ENCODE data around the gene CTDP1. TPM values are rescaled to one million over a fixed set of nuclear protein-coding genes. Genes with fewer than 3 reads are reported as not detected.

Gene CTDP1
- polyA plus RNA-seq, 1 donor (not counting 4 experiments of a cell fraction or from before 2014, with no cell fraction given) = 9.2 TPM

GRCh38 chr18:79658366-79658765 is 21.2 kb upstream of the CTDP1 start:
- FAIRE-seq = no peak
- dilution Hi-C loops (cut with MboI; ENCODE audit: extremely low pct_ligation_motif_present, low sequenced_read_pairs) = no loop called here
- H3K27me3 ChIP-seq (ENCODE audit: control insufficient read depth, extremely low read depth, insufficient read depth, low read length) = no peaks in the 10 kb centered on the region

GRCh38 chr18:79659733-79660132 is 19.9 kb upstream of the CTDP1 start:
- no peaks in the 10 kb centered on the region for H3K27me3 ChIP-seq (ENCODE audit: control insufficient read depth, extremely low read depth, insufficient read depth, low read length)
- no peak overlapping the region for H3K4me3 ChIP-seq (ENCODE audit: control insufficient read depth in 2 of 3, extremely low read depth in 1 of 3, insufficient read depth in 2 of 3, low read depth in 1 of 3, low read length in 3 of 3)
- dilution Hi-C loops (cut with MboI; ENCODE audit: extremely low pct_ligation_motif_present, low sequenced_read_pairs) = no loop called here
- FAIRE-seq (no peak), DNase-seq (ENCODE audit: low read depth, low spot score) (no peak)
- H3K9me1 ChIP-seq (ENCODE audit: control insufficient read depth, extremely low read depth, insufficient read depth, low read length) = no peaks in the 10 kb centered on the region
- H3K9me3 ChIP-seq (ENCODE audit: control insufficient read depth, low read depth, low read length) = no peaks in the 10 kb centered on the region
- H4K20me1 ChIP-seq (ENCODE audit: control insufficient read depth, extremely low read depth, insufficient read depth, low read length) = no peaks in the 10 kb centered on the region
- no peaks in the 10 kb centered on the region for H3K36me3 ChIP-seq (ENCODE audit: control insufficient read depth in 2 of 2, extremely low read depth in 1 of 2, insufficient read depth in 2 of 2, low read length in 2 of 2)
- H2AFZ ChIP-seq (ENCODE audit: control insufficient read depth, low read length) = no peak overlapping the region
- H3K79me2 ChIP-seq (ENCODE audit: control insufficient read depth, insufficient read depth, low read length) = no peaks in the 10 kb centered on the region
- no peak overlapping the region for H3K27ac ChIP-seq (ENCODE audit: control insufficient read depth, insufficient read depth, low read length)
- no peak overlapping the region for H3K4me2 ChIP-seq (ENCODE audit: control insufficient read depth, extremely low read depth, insufficient read depth, low read depth, low read length)
- H3K4me1 ChIP-seq (ENCODE audit: control insufficient read depth, extremely low read depth, insufficient read depth, low read length) = peaks cover 4% of the 10 kb centered on the region
- TF ChIP-seq EZH2 (IDR thresholded peaks at IDR 0.05; ENCODE audit: low read length) = no peak
- no peak for TF ChIP-seq CTCF (optimal IDR thresholded peaks at IDR 0.05 in 1 of 3, IDR thresholded peaks at IDR 0.05 in 1 of 3, conservative IDR thresholded peaks at IDR 0.05 in 1 of 3; ENCODE audit: extremely low read depth in 1 of 3, insufficient read depth in 2 of 3, low read length in 3 of 3)
- H3K9ac ChIP-seq (ENCODE audit: control insufficient read depth, extremely low read depth, insufficient read depth, low read length) = no peak overlapping the region

More at GRCh38 chr18:79658366-79658765, 21.2 kb upstream of the CTDP1 start:
- no peak overlapping the region for H3K4me3 ChIP-seq (ENCODE audit: control insufficient read depth in 2 of 3, extremely low read depth in 1 of 3, insufficient read depth in 2 of 3, low read depth in 1 of 3, low read length in 3 of 3)
- no peaks in the 10 kb centered on the region for H3K9me3 ChIP-seq (ENCODE audit: control insufficient read depth, low read depth, low read length)
- H3K79me2 ChIP-seq (ENCODE audit: control insufficient read depth, insufficient read depth, low read length) = no peaks in the 10 kb centered on the region
- TF ChIP-seq CTCF (optimal IDR thresholded peaks at IDR 0.05 in 1 of 3, IDR thresholded peaks at IDR 0.05 in 1 of 3, conservative IDR thresholded peaks at IDR 0.05 in 1 of 3; ENCODE audit: extremely low read depth in 1 of 3, insufficient read depth in 2 of 3, low read length in 3 of 3) (no peak), EZH2 (IDR thresholded peaks at IDR 0.05; ENCODE audit: low read length) (no peak)
- H3K4me1 ChIP-seq (ENCODE audit: control insufficient read depth, extremely low read depth, insufficient read depth, low read length) = no peaks in the 10 kb centered on the region
- H3K9me1 ChIP-seq (ENCODE audit: control insufficient read depth, extremely low read depth, insufficient read depth, low read length) = no peaks in the 10 kb centered on the region
- no peaks in the 10 kb centered on the region for H4K20me1 ChIP-seq (ENCODE audit: control insufficient read depth, extremely low read depth, insufficient read depth, low read length)
- no peak overlapping the region for H2AFZ ChIP-seq (ENCODE audit: control insufficient read depth, low read length)
- no peak overlapping the region for H3K9ac ChIP-seq (ENCODE audit: control insufficient read depth, extremely low read depth, insufficient read depth, low read length)
- DNase-seq (ENCODE audit: low read depth, low spot score) = no peak
- H3K27ac ChIP-seq (ENCODE audit: control insufficient read depth, insufficient read depth, low read length) = no peak overlapping the region
- H3K4me2 ChIP-seq (ENCODE audit: control insufficient read depth, extremely low read depth, insufficient read depth, low read depth, low read length) = no peak overlapping the region
- H3K36me3 ChIP-seq (ENCODE audit: control insufficient read depth in 2 of 2, extremely low read depth in 1 of 2, insufficient read depth in 2 of 2, low read length in 2 of 2) = no peaks in the 10 kb centered on the region

Measured in keratinocyte (primary cell).